Measurements from ENCODE around the gene ANKRD63.

ANKRD63 gene

DNA sequence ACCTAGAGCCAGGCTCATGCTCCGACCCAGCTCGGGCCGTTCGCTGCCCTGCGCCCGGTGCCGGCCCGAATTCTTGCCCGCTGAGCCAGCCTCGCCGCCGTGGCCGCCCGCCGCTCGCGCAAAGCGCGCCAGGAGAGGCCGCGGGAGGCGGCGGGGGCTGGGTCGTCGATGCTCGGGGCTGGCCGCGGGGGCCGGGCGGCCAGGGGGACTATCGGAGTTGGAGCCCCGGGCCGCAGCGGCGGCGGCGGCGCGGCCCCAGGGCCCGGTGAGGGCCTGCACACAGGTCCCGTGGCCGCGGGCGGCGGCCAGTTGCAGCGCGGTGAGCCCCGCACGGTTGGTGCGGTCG, 1.1 kb downstream of the ANKRD63 start:
- POLR2A ChIA-PET: no interaction called here

DNA sequence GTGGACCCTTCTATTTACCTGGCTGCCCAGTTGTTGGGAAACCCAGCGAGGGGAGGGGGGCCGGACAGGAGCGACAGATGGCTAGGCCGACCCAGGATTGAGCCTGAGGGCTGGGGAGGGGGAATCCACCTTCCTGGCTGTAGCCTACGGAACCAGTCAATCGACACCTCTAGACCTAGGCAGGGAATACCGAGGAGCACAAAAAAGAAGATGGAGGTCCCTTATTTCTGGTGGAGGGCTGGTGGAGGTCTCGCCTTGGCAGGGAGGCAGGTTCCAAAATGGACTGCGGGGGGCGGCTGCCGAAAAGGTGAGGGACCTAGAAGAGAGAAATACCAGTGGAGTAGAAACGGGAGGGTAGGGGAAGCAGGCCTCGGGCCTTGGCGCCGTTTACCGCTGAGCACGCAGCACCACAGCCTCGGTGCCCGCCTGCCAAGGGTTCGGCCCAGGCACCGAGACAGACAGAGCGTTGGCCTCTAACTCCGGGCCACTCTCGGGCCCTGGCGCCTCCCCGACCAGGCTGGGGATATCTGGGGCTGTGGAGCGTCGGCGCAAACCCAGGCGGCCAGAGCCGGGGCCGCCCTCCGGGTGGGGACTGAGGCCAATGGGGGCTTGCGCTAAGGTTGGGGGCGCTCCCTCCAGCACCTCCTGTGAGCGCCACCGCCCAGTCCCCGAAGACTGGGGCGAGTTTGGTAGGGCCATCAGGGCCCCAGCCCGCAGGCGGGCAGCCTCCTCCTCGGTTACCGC, 1.6 kb downstream of the ANKRD63 start:
- no peak for DNase-seq (ENCODE audit: low read depth, low spot score)
- POLR2A ChIA-PET: no interaction called here
- TF ChIP-seq, protein P1, sequence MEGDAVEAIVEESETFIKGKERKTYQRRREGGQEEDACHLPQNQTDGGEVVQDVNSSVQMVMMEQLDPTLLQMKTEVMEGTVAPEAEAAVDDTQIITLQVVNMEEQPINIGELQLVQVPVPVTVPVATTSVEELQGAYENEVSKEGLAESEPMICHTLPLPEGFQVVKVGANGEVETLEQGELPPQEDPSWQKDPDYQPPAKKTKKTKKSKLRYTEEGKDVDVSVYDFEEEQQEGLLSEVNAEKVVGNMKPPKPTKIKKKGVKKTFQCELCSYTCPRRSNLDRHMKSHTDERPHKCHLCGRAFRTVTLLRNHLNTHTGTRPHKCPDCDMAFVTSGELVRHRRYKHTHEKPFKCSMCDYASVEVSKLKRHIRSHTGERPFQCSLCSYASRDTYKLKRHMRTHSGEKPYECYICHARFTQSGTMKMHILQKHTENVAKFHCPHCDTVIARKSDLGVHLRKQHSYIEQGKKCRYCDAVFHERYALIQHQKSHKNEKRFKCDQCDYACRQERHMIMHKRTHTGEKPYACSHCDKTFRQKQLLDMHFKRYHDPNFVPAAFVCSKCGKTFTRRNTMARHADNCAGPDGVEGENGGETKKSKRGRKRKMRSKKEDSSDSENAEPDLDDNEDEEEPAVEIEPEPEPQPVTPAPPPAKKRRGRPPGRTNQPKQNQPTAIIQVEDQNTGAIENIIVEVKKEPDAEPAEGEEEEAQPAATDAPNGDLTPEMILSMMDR (IDR thresholded peaks at IDR 0.05; ENCODE audit: insufficient read depth, low read length, missing control alignments): no peak
- CTCF ChIA-PET: interaction anchor here (0.7 to 20.1 kb wide), 16 partner anchors 8 to 235 kb away, joined by 3 to 1718 read pairs (median 6); partner anchors contain the start of genes CCDC9B, INAFM2, PAK6 and PLCB2
- no peak overlapping the region for H3K4me3 ChIP-seq (ENCODE audit: low read depth, low read length)

More for the DNA sequence above, 1.1 kb downstream of the ANKRD63 start:
- TF ChIP-seq, protein P1 (IDR thresholded peaks at IDR 0.05; ENCODE audit: insufficient read depth, low read length, missing control alignments): no peak
- no peak for DNase-seq (ENCODE audit: low read depth, low spot score)
- H3K4me3 ChIP-seq (ENCODE audit: low read depth, low read length): peak overlapping the region; percentile 40
- CTCF ChIA-PET: interaction anchor here (0.7 kb wide), 1 partner anchor 9 kb away, joined by 3 read pairs; no protein-coding TSS in a partner anchor

DNA sequence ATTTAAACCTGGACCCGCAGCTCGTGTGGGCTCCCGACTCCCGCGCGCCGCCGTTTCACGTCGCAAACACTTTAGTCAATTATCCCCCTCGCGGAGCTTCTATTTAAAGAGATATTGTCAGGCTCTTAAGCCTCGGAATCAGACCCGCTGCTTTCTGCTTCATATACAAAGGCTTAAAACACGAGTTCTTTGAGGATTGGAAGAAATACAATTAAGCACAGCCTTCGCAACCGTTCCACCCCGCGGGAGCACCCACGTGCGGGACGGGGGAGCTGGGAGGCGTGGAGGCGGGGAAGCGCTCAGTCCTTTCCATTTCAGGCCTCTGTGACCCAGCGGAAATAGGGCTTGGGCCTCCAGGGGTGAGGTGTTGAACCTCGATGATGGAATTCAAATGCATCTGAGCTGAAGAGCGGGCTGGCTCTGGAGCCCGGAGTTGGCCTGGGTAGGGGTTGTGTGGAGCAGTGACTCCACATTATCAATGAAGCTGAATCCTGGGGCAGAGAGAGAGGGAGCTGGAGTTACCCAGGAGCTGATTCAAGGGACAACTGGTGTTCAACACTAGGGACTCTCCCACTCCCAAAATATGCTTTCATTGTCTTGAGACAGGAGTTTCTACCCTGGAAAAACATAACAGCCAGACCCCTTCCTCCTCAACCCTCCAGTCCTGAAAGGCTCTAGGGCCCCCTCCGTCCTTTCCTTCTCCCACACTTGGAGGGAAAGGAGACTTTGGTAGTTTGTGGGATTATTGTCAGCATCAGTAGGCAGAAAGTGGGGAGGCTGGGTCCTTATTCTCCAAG, 2.4 kb downstream of the ANKRD63 start:
- H3K4me3 ChIP-seq (ENCODE audit: low read depth, low read length): no peak overlapping the region
- TF ChIP-seq, protein P1 (IDR thresholded peaks at IDR 0.05; ENCODE audit: insufficient read depth, low read length, missing control alignments): no peak
- POLR2A ChIA-PET: no interaction called here
- no peak for DNase-seq (ENCODE audit: low read depth, low spot score)
- CTCF ChIA-PET: interaction anchor here (0.6 to 20.1 kb wide), 29 partner anchors 9 to 234 kb away, joined by 3 to 1718 read pairs (median 5); partner anchors contain the start of genes CCDC9B, INAFM2, PAK6 and PLCB2

DNA sequence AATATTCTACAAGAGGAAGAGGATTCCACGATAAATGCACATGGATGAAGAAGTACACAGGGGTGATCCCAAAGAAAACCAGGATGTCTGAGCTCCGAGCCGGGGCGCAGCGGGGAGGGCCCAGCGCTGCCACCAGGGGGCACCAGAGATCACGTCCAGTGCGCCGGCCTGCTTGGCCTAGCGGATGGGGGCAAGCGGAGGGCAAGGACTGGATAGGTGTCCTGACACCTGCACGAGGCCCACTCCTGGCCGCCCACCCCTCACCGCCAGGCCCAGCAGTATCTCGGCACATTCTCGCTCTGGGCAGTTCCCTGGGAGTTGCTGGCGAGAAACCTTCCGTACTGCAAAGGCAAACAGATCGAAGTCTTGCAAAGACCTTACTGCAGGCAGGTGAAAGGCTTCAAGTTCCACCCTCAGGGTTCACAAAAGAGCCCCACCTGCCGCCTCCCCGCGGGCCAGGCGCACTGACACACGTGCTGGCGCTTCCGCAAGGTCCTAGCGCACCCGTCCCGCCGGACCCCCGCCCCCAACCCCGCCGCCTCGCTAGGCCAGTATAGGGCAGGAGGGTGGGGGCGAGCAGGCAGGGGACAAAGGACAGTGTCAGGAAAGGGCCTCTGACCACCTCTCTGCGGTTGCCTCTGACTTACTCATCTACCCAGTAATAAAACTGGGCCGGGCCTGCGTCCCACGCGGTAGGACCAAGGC, 3.3 kb downstream of the ANKRD63 start:
- DNase-seq (ENCODE audit: low read depth, low spot score): no peak
- ChIA-PET CTCF (interaction anchor here (0.6 to 20.1 kb wide), 56 partner anchors 10 to 268 kb away, joined by 3 to 1718 read pairs (median 5); partner anchors contain the start of genes CCDC9B, DISP2, INAFM2 and IVD), POLR2A (no interaction called here)
- H3K4me3 ChIP-seq (ENCODE audit: low read depth, low read length): no peak overlapping the region
- TF ChIP-seq, protein P1 (IDR thresholded peaks at IDR 0.05; ENCODE audit: insufficient read depth, low read length, missing control alignments): peak; percentile 98

DNA sequence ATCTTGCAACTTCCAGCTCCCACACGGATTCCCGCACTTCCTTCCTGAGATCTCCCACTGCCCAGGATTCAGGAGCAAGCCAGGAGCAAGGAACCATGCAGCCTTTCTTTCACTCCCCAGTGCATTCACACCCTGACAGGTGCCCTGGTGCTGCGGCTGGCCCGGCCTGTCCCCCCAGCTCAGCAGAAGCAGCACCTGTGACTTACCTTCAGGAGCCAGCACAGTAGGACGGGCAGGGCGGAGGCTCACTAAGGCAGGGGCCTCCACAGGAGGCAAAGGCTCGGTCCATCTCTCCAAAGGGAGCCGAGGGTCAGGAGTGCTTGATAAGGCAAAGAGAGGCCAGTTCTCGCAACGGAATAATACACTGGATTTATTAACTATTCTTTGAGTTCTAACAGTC, 4.8 kb downstream of the ANKRD63 start:
- ChIA-PET POLR2A (no interaction called here), CTCF (interaction anchor here (1.0 to 20.1 kb wide), 16 partner anchors 11 to 492 kb away, joined by 3 to 1718 read pairs (median 20); partner anchors contain the start of genes CCDC9B, INAFM2, PAK6 and PLCB2)
- no peak for DNase-seq (ENCODE audit: low read depth, low spot score)
- no peak overlapping the region for H3K4me3 ChIP-seq (ENCODE audit: low read depth, low read length)
- TF ChIP-seq, protein P1 (IDR thresholded peaks at IDR 0.05; ENCODE audit: insufficient read depth, low read length, missing control alignments): no peak

All from AG04449 (cell line).